Measurements from ENCODE around the gene POU2F3. TPM values are rescaled to one million over a fixed set of nuclear protein-coding genes. Genes with fewer than 3 reads are reported as not detected.

POU2F3 gene
- total RNA-seq, 1 experiment from 2014 or later: not detected

DNA sequence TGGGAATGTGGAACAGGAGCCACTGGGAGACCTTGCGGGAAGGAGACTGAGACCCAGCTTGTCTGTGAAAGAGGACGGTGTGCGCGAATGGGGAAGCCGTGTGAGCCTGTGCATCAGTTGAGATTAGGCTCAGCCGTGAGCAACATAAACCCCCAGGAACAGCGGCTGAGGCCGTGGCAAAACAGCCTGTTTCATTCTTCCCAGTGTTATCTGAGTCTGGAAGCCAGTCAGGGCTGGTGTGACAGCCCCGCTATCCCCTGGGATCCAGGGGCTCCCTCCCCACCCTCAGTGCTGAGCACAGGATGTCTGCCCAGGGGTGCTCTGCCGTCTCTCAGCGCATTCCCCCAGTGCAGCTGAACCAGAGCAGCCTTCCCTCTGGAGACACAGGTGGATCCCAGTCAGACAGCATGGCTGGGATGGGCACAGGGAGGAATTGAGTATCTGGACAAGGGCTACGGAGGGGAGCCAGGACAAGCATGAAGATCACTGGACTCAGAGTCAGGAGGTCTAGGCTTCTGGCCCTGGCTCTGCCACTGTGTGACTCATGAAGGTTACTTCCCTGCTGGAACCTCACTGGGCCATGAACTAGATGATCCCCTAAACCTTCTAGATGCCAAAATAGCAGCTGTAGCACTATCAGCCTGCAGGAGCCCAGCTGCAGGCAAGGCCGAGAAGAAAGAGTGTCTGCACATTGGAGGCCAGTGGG is 20.6 kb upstream of the POU2F3 start:
- peaks cover 11% of the 10 kb centered on the region for H3K4me1 ChIP-seq
- ChIA-PET CTCF (no interaction called here), POLR2A (no interaction called here)
- no peaks in the 10 kb centered on the region for H3K9me3 ChIP-seq
- TF ChIP-seq, protein P1, sequence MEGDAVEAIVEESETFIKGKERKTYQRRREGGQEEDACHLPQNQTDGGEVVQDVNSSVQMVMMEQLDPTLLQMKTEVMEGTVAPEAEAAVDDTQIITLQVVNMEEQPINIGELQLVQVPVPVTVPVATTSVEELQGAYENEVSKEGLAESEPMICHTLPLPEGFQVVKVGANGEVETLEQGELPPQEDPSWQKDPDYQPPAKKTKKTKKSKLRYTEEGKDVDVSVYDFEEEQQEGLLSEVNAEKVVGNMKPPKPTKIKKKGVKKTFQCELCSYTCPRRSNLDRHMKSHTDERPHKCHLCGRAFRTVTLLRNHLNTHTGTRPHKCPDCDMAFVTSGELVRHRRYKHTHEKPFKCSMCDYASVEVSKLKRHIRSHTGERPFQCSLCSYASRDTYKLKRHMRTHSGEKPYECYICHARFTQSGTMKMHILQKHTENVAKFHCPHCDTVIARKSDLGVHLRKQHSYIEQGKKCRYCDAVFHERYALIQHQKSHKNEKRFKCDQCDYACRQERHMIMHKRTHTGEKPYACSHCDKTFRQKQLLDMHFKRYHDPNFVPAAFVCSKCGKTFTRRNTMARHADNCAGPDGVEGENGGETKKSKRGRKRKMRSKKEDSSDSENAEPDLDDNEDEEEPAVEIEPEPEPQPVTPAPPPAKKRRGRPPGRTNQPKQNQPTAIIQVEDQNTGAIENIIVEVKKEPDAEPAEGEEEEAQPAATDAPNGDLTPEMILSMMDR (IDR thresholded peaks at IDR 0.05; ENCODE audit: insufficient read depth in 1 of 2, low read depth in 1 of 2, low read length in 1 of 2, severe bottlenecking in 1 of 2, unreplicated experiment in 1 of 2): no peak
- H3K9me3 Mint-ChIP-seq (ENCODE audit: unreplicated experiment): no peaks in the 10 kb centered on the region
- no peak overlapping the region for H3K27ac Mint-ChIP-seq (ENCODE audit: unreplicated experiment)
- no peak overlapping the region for H3K4me3 Mint-ChIP-seq (ENCODE audit: unreplicated experiment)
- BruUV-seq (replicated peaks): no TSS peak
- DNase-seq: no peak
- H3K27me3 ChIP-seq (replicated peaks; ENCODE audit: control insufficient read depth, insufficient read depth, low read length): no peaks in the 10 kb centered on the region
- H3K27me3 Mint-ChIP-seq (ENCODE audit: insufficient read depth, unreplicated experiment): no peaks in the 10 kb centered on the region
- H3K36me3 Mint-ChIP-seq (ENCODE audit: insufficient read depth, unreplicated experiment): no peaks in the 10 kb centered on the region
- H3K36me3 ChIP-seq (ENCODE audit: control insufficient read depth, insufficient read depth, low read length): peaks cover 3% of the 10 kb centered on the region; the same call in 1 of the 2 replicates
- no peak overlapping the region for H3K4me3 ChIP-seq (ENCODE audit: low read depth, low read length)
- intact Hi-C loops (cut with micrococcal nuclease; ENCODE audit: unreplicated experiment): no loop called here
- peaks cover 12% of the 10 kb centered on the region for H3K4me1 Mint-ChIP-seq (ENCODE audit: low read depth, unreplicated experiment)

DNA sequence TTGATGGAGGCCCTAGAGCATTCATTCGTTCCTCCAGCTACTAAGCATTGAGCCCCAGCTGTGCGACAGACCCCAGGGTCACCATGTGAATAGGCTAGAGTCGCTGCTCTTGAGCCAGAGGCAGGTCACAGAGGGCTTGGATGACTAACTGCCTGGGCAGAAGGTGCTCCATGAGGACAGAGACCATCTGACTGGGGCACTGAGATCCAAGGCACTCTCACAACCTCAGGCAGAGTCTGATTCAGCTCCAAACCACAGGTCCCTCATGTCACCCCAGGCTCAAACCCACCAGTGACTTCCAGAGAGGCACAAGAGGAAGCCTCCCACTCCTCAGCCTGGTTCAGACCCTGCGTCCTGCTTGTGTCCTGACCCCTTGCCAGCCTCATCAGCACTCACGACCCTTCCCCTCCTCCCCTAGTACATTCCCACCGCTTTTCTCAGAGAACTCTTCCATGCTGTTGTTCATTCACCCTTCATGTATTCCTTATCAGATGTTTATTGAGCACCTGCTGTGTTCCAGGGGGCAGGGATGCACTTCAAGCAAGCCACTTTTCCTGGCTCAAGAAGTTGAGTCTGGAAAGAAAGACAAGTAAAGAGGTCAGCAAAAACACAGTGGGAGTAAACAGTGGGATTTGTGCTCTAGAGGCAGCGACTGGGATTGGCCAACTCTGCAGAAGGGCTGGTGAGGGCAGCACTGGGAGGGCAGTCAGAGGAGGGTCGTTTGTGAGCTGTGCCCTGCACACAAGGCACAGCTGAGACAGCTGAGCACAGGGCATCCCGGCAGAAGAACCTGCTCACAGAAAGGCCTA is 19.8 kb upstream of the POU2F3 start:
- Histone ChIP-seq H3K36me3 (ENCODE audit: control insufficient read depth, insufficient read depth, low read length) (no peaks in the 10 kb centered on the region), H3K27me3 (replicated peaks; ENCODE audit: control insufficient read depth, insufficient read depth, low read length) (no peaks in the 10 kb centered on the region), H3K4me3 (ENCODE audit: low read depth, low read length) (no peak overlapping the region), H3K9me3 (no peaks in the 10 kb centered on the region), H3K4me1 (peaks cover 11% of the 10 kb centered on the region)
- CTCF ChIA-PET: interaction anchor here (0.6 kb wide), 1 partner anchor 205 kb away, joined by 3 read pairs; no protein-coding TSS in a partner anchor
- DNase-seq: no peak
- TF ChIP-seq, protein P1 (IDR thresholded peaks at IDR 0.05; ENCODE audit: insufficient read depth in 1 of 2, low read depth in 1 of 2, low read length in 1 of 2, severe bottlenecking in 1 of 2, unreplicated experiment in 1 of 2): no peak
- no TSS peak for BruUV-seq (replicated peaks)
- no peak overlapping the region for H3K4me3 Mint-ChIP-seq (ENCODE audit: unreplicated experiment)
- no peak overlapping the region for H3K27ac Mint-ChIP-seq (ENCODE audit: unreplicated experiment)
- peaks cover 12% of the 10 kb centered on the region for H3K4me1 Mint-ChIP-seq (ENCODE audit: low read depth, unreplicated experiment)
- no peaks in the 10 kb centered on the region for H3K27me3 Mint-ChIP-seq (ENCODE audit: insufficient read depth, unreplicated experiment)
- intact Hi-C loops (cut with micrococcal nuclease; ENCODE audit: unreplicated experiment): no loop called here
- H3K9me3 Mint-ChIP-seq (ENCODE audit: unreplicated experiment): no peaks in the 10 kb centered on the region
- POLR2A ChIA-PET: no interaction called here
- no peaks in the 10 kb centered on the region for H3K36me3 Mint-ChIP-seq (ENCODE audit: insufficient read depth, unreplicated experiment)

DNA sequence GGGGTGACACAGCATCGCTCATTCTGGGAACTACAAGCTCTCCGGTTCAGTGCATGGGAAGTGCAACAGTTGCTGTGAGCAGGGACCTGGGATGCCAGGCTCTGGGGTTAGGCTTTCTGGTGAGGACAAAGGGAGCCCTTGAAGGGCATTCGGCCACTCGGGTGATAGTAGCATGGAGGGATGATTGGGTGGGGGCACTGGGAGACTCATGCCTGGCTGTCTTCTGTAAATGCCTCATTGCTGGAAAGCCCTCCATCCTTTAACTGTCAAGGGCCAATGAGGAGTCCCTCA is 19.2 kb upstream of the POU2F3 start:
- H3K27me3 ChIP-seq (replicated peaks; ENCODE audit: control insufficient read depth, insufficient read depth, low read length): no peaks in the 10 kb centered on the region
- BruUV-seq (replicated peaks): no TSS peak
- DNase-seq: no peak
- peaks cover 12% of the 10 kb centered on the region for H3K4me1 Mint-ChIP-seq (ENCODE audit: low read depth, unreplicated experiment)
- H3K27me3 Mint-ChIP-seq (ENCODE audit: insufficient read depth, unreplicated experiment): no peaks in the 10 kb centered on the region
- TF ChIP-seq, protein P1 (IDR thresholded peaks at IDR 0.05; ENCODE audit: insufficient read depth in 1 of 2, low read depth in 1 of 2, low read length in 1 of 2, severe bottlenecking in 1 of 2, unreplicated experiment in 1 of 2): no peak
- intact Hi-C loops (cut with micrococcal nuclease; ENCODE audit: unreplicated experiment): no loop called here
- peaks cover 11% of the 10 kb centered on the region for H3K4me1 ChIP-seq
- no peaks in the 10 kb centered on the region for H3K36me3 ChIP-seq (ENCODE audit: control insufficient read depth, insufficient read depth, low read length)
- CTCF ChIA-PET: no interaction called here
- H3K9me3 ChIP-seq: no peaks in the 10 kb centered on the region
- peak overlapping the region; percentile 21 for H3K27ac Mint-ChIP-seq (ENCODE audit: unreplicated experiment)
- no peak overlapping the region for H3K4me3 Mint-ChIP-seq (ENCODE audit: unreplicated experiment)
- POLR2A ChIA-PET: no interaction called here
- no peaks in the 10 kb centered on the region for H3K9me3 Mint-ChIP-seq (ENCODE audit: unreplicated experiment)
- no peaks in the 10 kb centered on the region for H3K36me3 Mint-ChIP-seq (ENCODE audit: insufficient read depth, unreplicated experiment)
- H3K4me3 ChIP-seq (ENCODE audit: low read depth, low read length): no peak overlapping the region
